H9 (cell line): Measurements from ENCODE around the gene GRIP1. TPM values are rescaled to one million over a fixed set of nuclear protein-coding genes. Genes with fewer than 3 reads are reported as not detected.

ENCODE experiments used
- DNase-seq: peaks from one replicate; pipeline ENCODE4 v3.0.0-alpha.2; 2017
- H2AFZ ChIP-seq: one replicate; pipeline ENCODE4 v1.6.1; 2013; ENCODE audit warnings: mild to moderate bottlenecking, low read length, control low read depth, moderate library complexity
- H2AK5ac ChIP-seq: 2 replicates; pipeline ENCODE4 v1.6.1; 2013; ENCODE audit warnings: low read length, control low read depth, mixed read lengths; ENCODE audit not compliant: insufficient read length
- H2BK120ac ChIP-seq: one replicate; pipeline ENCODE4 v1.6.1; 2013; ENCODE audit warnings: low read depth, mild to moderate bottlenecking, low read length, control low read depth, inconsistent platforms; ENCODE audit not compliant: poor library complexity, severe bottlenecking
- H2BK12ac ChIP-seq: 2 replicates; pipeline ENCODE4 v1.6.1; 2013; ENCODE audit warnings: low read length, control low read depth, mixed read lengths, low read depth; ENCODE audit not compliant: insufficient read length
- H2BK15ac ChIP-seq: 2 replicates; pipeline ENCODE4 v1.6.1; 2013; ENCODE audit warnings: low read depth, low read length, control low read depth
- H2BK20ac ChIP-seq: one replicate; pipeline ENCODE4 v1.6.1; 2013; ENCODE audit warnings: low read depth, mild to moderate bottlenecking, low read length, control low read depth, inconsistent platforms; ENCODE audit not compliant: poor library complexity, severe bottlenecking
- H2BK5ac ChIP-seq: 2 replicates; pipeline ENCODE4 v1.6.1; 2013; ENCODE audit warnings: low read length, control low read depth, mixed read lengths; ENCODE audit not compliant: insufficient read length
- H3K14ac ChIP-seq: 2 replicates; pipeline ENCODE4 v1.6.1; 2013; ENCODE audit warnings: low read length, control low read depth; ENCODE audit not compliant: insufficient read depth
- H3K18ac ChIP-seq: 2 replicates; pipeline ENCODE4 v1.6.1; 2013; ENCODE audit warnings: low read depth, mild to moderate bottlenecking, mixed read lengths, low read length, control low read depth; ENCODE audit not compliant: insufficient read length
- H3K23ac ChIP-seq: 2 replicates; pipeline ENCODE4 v1.6.1; 2013; ENCODE audit warnings: low read length, control low read depth, mixed read lengths, low read depth; ENCODE audit not compliant: insufficient read length
- H3K23me2 ChIP-seq: 2 replicates; pipeline ENCODE4 v1.6.1; 2013; ENCODE audit warnings: low read depth, mild to moderate bottlenecking, mixed read lengths, low read length, control low read depth; ENCODE audit not compliant: insufficient read length, poor library complexity, severe bottlenecking
- H3K27ac ChIP-seq: 2 replicates; pipeline ENCODE4 v1.5.1; 2013; ENCODE audit warnings: low read length, control low read depth, mixed read lengths, low read depth; ENCODE audit not compliant: insufficient read length
- H3K27me3 ChIP-seq: 2 replicates; pipeline ENCODE4 v1.6.1; 2013; ENCODE audit warnings: low read length, control low read depth, inconsistent platforms; ENCODE audit not compliant: insufficient read depth
- H3K4ac ChIP-seq: 2 replicates; pipeline ENCODE4 v1.6.1; 2013; ENCODE audit warnings: low read depth, mild to moderate bottlenecking, control low read depth, inconsistent platforms, low read length, moderate library complexity
- H3K4me1 ChIP-seq: 2 replicates; pipeline ENCODE4 v1.6.1; 2013; ENCODE audit warnings: low read length, control low read depth, inconsistent platforms; ENCODE audit not compliant: insufficient read depth
- H3K4me2 ChIP-seq: 2 replicates; pipeline ENCODE4 v1.6.1; 2013; ENCODE audit warnings: low read length, control low read depth, mixed read lengths; ENCODE audit not compliant: insufficient read length, insufficient read depth
- H3K56ac ChIP-seq: 2 replicates; pipeline ENCODE4 v1.6.1; 2013; ENCODE audit warnings: low read depth, mild to moderate bottlenecking, mixed read lengths, low read length, control low read depth; ENCODE audit not compliant: insufficient read length
- H3K79me1 ChIP-seq: 2 replicates; pipeline ENCODE4 v1.6.1; 2013; ENCODE audit warnings: low read depth, mild to moderate bottlenecking, moderate library complexity, low read length, control low read depth, inconsistent platforms; ENCODE audit not compliant: insufficient read depth, poor library complexity, severe bottlenecking
- H3K79me2 ChIP-seq: 2 replicates; pipeline ENCODE4 v1.6.1; 2013; ENCODE audit warnings: low read length, control low read depth, inconsistent platforms; ENCODE audit not compliant: insufficient read depth
- H3K9ac ChIP-seq: 2 replicates; pipeline ENCODE4 v1.6.1; 2013; ENCODE audit warnings: low read length, control low read depth, mixed read lengths; ENCODE audit not compliant: insufficient read length; ENCODE audit errors: extremely low read depth
- H3K9me3 ChIP-seq: one replicate; pipeline ENCODE4 v1.6.1; 2013; ENCODE audit warnings: low read depth, low read length, inconsistent platforms; ENCODE audit not compliant: control insufficient read depth
- H3T11ph ChIP-seq: one replicate; pipeline ENCODE4 v1.6.1; 2013; ENCODE audit warnings: mild to moderate bottlenecking, low read length, control low read depth, inconsistent platforms
- H4K20me1 ChIP-seq: one replicate; pipeline ENCODE4 v1.6.1; 2013; ENCODE audit not compliant: control insufficient read depth, insufficient read length, insufficient read depth
- H4K5ac ChIP-seq: 2 replicates; pipeline ENCODE4 v1.6.1; 2013; ENCODE audit warnings: low read depth, mild to moderate bottlenecking, mixed read lengths, low read length, control low read depth; ENCODE audit not compliant: insufficient read length
- H4K8ac ChIP-seq: replicated peaks from 2 replicates; pipeline ENCODE4 v1.6.1; 2013; ENCODE audit warnings: low read length, control low read depth, mixed read lengths, low read depth; ENCODE audit not compliant: insufficient read length
- H4K91ac ChIP-seq: 2 replicates; pipeline ENCODE4 v1.6.1; 2013; ENCODE audit warnings: low read depth, mild to moderate bottlenecking, moderate library complexity, mixed read lengths, low read length, control low read depth; ENCODE audit not compliant: insufficient read length
- H3K27ac Mint-ChIP-seq, 3 experiments: 2 replicates in 2 of 3; 3 replicates in 1 of 3; pipeline ENCODE4 v1.8.0; 2020 to 2021; ENCODE audit warnings: mixed read lengths in 3 of 3, mild to moderate bottlenecking in 1 of 3, moderate library complexity in 1 of 3
- H3K27me3 Mint-ChIP-seq: 2 replicates; pipeline ENCODE4 v1.8.0; 2021; ENCODE audit warnings: low read depth, mild to moderate bottlenecking, moderate library complexity, mixed read lengths
- H3K36me3 Mint-ChIP-seq, 3 experiments: 2 replicates in 2 of 3; 3 replicates in 1 of 3; pipeline ENCODE4 v1.8.0; 2020 to 2021; ENCODE audit warnings: low read depth in 3 of 3, mixed read lengths in 3 of 3; ENCODE audit not compliant: insufficient read depth in 1 of 3
- H3K4me1 Mint-ChIP-seq, 2 experiments: 2 replicates each; pipeline ENCODE4 v1.8.0; 2020; ENCODE audit warnings: mixed read lengths in 2 of 2
- H3K4me3 Mint-ChIP-seq, 2 experiments: 2 replicates in 1 of 2; 3 replicates in 1 of 2; pipeline ENCODE4 v1.8.0; 2020 to 2021; ENCODE audit warnings: mild to moderate bottlenecking in 2 of 2, mixed read lengths in 2 of 2, moderate library complexity in 1 of 2
- H3K9me3 Mint-ChIP-seq, 2 experiments: 2 replicates in 1 of 2; 3 replicates in 1 of 2; pipeline ENCODE4 v1.8.0; 2020; ENCODE audit warnings: mild to moderate bottlenecking in 2 of 2, mixed read lengths in 2 of 2, moderate library complexity in 1 of 2
- CTCF ChIP-seq: fragments of 200-600 bp; sonication (generic); conservative IDR thresholded peaks from 3 replicates; pipeline ENCODE4 v1.8.0; 2021; ENCODE audit warnings: antibody characterized with exemption, mild to moderate bottlenecking
- WGBS: extraction: QIAGEN DNeasy Blood & Tissue Kit; methylation state at CpG from one replicate; pipeline ENCODE4 v1.1.7; 2013; ENCODE audit warnings: missing lambda C conversion rate, low lambda C conversion rate, mixed read lengths; ENCODE audit not compliant: insufficient read length; ENCODE audit errors: extremely low coverage; 5-methylcytosine and 5-hydroxymethylcytosine counted together
- total RNA-seq: library from RNA; stranded (reverse); gene quantifications from 2 replicates; pipeline ENCODE4 v1.2.1, GENCODE V29; 2021

The GRIP1 gene
- total RNA-seq, 1 experiment from 2014 or later: 19.5 TPM

- Mint-ChIP-seq H3K9me3 (no peaks in the 10 kb centered on the region), H3K4me3 (no peak overlapping the region), H3K4me1 (no peaks in the 10 kb centered on the region; a peak in 1 of 4 replicates), H3K36me3 (peaks cover 0 to under 1% (median 0%) of the 10 kb centered on the region in 3 experiments; a peak in 2 of 7 replicates), H3K27me3 (no peaks in the 10 kb centered on the region), H3K27ac (no peak overlapping the region)
- H2BK20ac ChIP-seq: no peak overlapping the region
- WGBS: no CpG with 5 or more reads among the region's 3 CpGs
- H2AK5ac ChIP-seq: no peak overlapping the region
- H3K79me1 ChIP-seq: no peaks in the 10 kb centered on the region
- H3K27ac ChIP-seq: no peak overlapping the region
- no peak overlapping the region for H2BK15ac ChIP-seq
- no peak overlapping the region for H3K4me2 ChIP-seq
- H4K20me1 ChIP-seq: no peaks in the 10 kb centered on the region
- DNase-seq: no peak
- no peaks in the 10 kb centered on the region for H3K9me3 ChIP-seq
- H2BK120ac ChIP-seq: no peak overlapping the region
- H4K5ac ChIP-seq: no peak overlapping the region
- no peak overlapping the region for H3K18ac ChIP-seq
- TF ChIP-seq CTCF: no peak
- H3K4ac ChIP-seq: no peak overlapping the region
- no peak overlapping the region for H3K14ac ChIP-seq
- H2BK12ac ChIP-seq: no peak overlapping the region
- H3T11ph ChIP-seq: no peak overlapping the region
- H4K8ac ChIP-seq: no peak overlapping the region
- no peaks in the 10 kb centered on the region for H3K27me3 ChIP-seq
- no peak overlapping the region for H2AFZ ChIP-seq
- H3K79me2 ChIP-seq: no peaks in the 10 kb centered on the region
- no peaks in the 10 kb centered on the region for H3K23me2 ChIP-seq
- H3K9ac ChIP-seq: no peak overlapping the region
- H2BK5ac ChIP-seq: no peak overlapping the region
- H3K4me1 ChIP-seq: no peaks in the 10 kb centered on the region; the same call in 1 of the 2 replicates
- H3K23ac ChIP-seq: no peak overlapping the region
- H4K91ac ChIP-seq: no peak overlapping the region
- no peak overlapping the region for H3K56ac ChIP-seq
Observed at GRCh38 chr12:66449531-66449930, 229.3 kb downstream of the GRIP1 start.
